ENCODE data around the gene KRTAP4-8. TPM values are rescaled to one million over a fixed set of nuclear protein-coding genes. Genes with fewer than 3 reads are reported as not detected.
"Not testable (repeated sequence)": the region's sequence is repeated elsewhere in the genome, so short reads cannot be mapped to it uniquely, and the experiment has no call there.

KRTAP4-8 gene
- total RNA-seq, 2 donors from 2014 or later: not detected

DNA sequence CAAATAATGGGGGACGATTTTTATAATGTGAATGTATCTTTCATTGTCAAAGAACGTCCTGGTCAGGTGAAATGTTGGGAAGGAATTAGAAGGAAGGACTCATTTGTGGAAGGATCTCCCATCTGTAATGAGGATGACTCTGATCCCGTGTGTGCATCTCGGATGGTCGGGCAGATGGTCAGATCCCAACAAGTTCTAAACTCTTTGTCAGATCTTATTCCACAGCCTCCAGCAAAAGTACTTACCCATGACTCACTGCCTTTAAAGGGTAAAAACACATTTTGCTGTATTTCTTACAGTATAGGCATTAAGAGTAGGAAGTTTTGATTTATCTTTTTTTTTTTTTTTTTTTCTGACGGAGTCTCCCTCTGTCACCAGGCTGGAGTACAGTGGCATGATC, 539 bp upstream of the KRTAP4-8 start:
- Mint-ChIP-seq H3K36me3 (ENCODE audit: low read depth) (no peaks in the 10 kb centered on the region), H3K27me3 (peaks cover 15% of the 10 kb centered on the region), H3K9me3 (no peaks in the 10 kb centered on the region), H3K4me3 (no peak overlapping the region), H3K4me1 (no peaks in the 10 kb centered on the region), H3K27ac (no peak overlapping the region)
- ATAC-seq (replicated peaks): no peak

DNA sequence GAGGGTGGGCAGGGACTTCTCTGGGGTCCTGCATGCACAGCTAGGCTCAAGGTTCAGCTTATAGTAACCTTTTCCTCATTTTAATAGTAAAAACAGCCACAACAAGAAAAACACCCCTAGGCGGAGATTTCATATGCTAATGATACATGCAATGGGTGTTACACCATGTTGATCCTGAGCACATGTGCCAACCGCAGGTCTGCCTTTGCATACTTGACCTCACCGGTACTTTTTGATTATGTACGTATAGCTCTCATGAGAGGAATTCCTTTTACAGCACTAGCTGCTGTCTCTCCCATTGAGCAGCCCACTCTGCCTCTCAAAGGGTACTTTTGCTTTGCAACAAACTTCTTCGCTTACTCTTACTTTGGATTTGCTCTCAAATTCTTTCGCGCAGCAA, 1.9 kb downstream of the KRTAP4-8 start:
- no peaks in the 10 kb centered on the region for H3K36me3 Mint-ChIP-seq (ENCODE audit: low read depth)
- peaks cover 15% of the 10 kb centered on the region for H3K27me3 Mint-ChIP-seq
- no peak overlapping the region for H3K4me3 Mint-ChIP-seq
- H3K9me3 Mint-ChIP-seq: no peaks in the 10 kb centered on the region
- ATAC-seq (replicated peaks): no peak
- H3K4me1 Mint-ChIP-seq: no peaks in the 10 kb centered on the region
- no peak overlapping the region for H3K27ac Mint-ChIP-seq

DNA sequence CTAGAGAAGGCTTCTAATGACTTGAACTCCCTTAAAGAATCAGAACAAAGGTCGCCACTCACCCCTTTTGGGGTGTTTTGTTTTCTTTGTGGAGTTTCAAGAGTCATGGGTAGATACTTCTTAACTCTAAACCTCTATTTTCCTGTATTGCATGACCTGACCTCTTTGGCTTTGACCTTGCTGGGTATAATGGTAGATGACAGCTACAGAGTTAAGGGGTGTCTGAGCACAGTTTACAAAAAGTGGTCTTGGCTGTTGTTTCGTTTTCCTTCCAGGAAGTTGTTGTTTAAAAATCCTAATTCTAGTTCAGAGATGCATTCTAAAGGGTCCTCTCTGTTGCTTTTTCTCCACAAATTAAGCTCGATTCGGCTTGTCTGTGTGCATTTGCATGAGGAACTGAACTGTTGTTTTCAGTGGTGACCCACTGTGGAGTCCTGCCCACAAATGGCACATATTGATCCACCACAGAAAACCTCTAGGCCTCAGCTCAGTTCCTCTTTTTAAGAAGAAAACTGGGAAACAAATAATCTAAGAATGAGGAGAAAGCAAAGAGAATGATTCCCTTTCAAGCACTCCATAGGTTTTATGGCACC, 9.1 kb downstream of the KRTAP4-8 start:
- not testable (repeated sequence) for H3K27ac Mint-ChIP-seq; H3K36me3 Mint-ChIP-seq (ENCODE audit: low read depth); H3K4me1 Mint-ChIP-seq; H3K9me3 Mint-ChIP-seq; ATAC-seq (replicated peaks); H3K4me3 Mint-ChIP-seq
- peaks cover 20% of the 10 kb centered on the region for H3K27me3 Mint-ChIP-seq

DNA sequence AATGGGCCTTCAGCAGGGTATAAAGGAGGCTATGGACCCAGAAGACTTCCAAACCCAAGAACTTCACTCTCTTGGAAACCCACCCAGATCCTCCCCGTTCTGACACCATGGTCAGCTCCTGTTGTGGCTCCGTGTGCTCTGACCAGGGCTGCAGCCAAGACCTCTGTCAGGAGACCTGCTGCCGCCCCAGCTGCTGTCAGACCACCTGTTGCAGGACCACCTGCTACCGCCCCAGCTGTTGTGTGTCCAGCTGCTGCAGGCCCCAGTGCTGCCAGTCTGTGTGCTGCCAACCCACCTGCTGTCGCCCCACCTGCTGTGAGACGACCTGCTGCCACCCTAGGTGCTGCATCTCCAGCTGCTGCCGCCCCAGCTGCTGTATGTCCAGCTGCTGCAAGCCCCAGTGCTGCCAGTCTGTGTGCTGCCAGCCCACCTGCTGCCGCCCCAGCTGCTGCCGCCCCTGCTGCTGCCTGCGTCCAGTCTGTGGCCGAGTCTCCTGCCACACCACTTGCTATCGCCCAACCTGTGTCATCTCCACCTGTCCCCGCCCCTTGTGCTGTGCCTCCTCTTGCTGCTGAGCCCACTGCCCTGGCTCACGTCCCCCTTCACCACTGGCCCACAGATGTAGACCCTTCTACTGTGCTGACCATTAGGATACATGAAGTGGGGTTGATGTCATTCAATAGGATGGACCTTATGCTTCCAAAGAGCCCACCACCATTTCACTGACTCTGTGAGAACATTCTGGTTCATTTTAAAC, 13.7 kb downstream of the KRTAP4-8 start, which contains the start of gene KRTAP4-7:
Gene KRTAP4-7, plus strand, starts transcription at position 51 of the 757 bp plus-strand sequence. Its CDS starts 57 bp downstream, at position 108.
- peaks cover 32% of the 10 kb centered on the region for H3K27me3 Mint-ChIP-seq
- H3K27ac Mint-ChIP-seq; H3K36me3 Mint-ChIP-seq (ENCODE audit: low read depth); ATAC-seq (replicated peaks); H3K4me1 Mint-ChIP-seq; H3K4me3 Mint-ChIP-seq; H3K9me3 Mint-ChIP-seq: not testable (repeated sequence)

DNA sequence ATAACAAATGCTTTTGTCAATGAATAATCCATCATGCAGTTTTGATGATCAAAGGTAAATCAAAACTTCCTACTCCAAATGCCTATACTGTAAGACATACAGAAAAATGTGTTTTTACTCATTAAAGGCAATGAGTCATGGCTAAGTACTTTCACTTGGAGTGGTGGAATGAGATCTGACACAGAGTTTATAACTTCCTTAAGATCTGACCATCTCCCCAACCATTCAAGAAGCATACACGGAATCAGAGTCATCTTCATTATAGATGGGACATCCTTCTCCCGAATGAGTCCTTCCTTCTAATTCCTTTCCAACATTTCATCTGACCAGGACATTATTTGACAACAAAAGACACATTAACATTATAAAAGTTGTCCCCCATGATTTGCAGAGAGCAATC, 14.5 kb downstream of the KRTAP4-8 start:
- H3K27ac Mint-ChIP-seq; H3K36me3 Mint-ChIP-seq (ENCODE audit: low read depth); H3K4me3 Mint-ChIP-seq; H3K4me1 Mint-ChIP-seq; H3K9me3 Mint-ChIP-seq: not testable (repeated sequence)
- H3K27me3 Mint-ChIP-seq: peaks cover 26% of the 10 kb centered on the region
- peak; percentile 61 for ATAC-seq (replicated peaks)

DNA sequence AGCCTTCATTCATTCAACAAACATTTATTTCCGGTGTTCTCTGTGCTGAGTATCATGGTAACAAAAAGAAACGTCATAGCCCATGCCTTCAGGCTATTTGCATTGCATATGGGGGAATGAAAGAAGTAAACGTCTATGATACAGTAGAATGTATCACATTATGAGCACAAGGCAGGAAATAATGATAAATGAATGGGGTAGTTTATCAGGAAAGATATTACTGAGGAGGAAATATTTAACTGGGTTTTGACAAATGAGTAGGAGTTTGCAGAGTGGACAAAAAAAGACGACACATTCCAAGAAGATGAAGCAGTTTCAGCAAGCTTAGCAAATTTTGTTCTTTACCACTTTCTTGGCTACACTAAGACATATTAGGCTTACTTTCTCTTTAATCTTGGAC, 15.3 kb downstream of the KRTAP4-8 start:
- no peak for ATAC-seq (replicated peaks)

DNA sequence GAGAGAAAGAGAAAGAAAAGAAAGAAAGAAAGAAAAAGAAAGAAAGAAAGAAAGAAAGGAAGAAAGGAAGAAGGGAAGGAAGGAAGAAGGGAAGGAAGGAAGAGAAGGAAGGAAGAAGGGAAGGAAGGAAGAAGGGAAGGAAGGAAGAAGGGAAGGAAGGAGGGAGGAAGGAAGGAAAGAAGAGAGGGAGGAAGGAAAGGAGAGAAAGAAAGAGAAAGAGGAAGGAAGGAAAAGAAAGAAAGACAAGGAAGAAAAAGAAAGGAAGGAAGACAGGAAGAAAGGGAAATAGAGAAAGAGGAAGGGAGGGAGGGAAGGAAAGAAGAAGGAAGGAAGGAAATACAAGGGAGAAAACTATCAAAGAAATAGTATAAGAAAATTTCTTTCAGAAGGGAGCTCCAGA, 21.2 kb downstream of the KRTAP4-8 start:
- no peaks in the 10 kb centered on the region for H3K4me1 Mint-ChIP-seq
- no peaks in the 10 kb centered on the region for H3K9me3 Mint-ChIP-seq
- H3K27me3 Mint-ChIP-seq: peaks cover 21% of the 10 kb centered on the region
- ATAC-seq (replicated peaks): no peak
- H3K36me3 Mint-ChIP-seq (ENCODE audit: low read depth): no peaks in the 10 kb centered on the region
- no peak overlapping the region for H3K4me3 Mint-ChIP-seq
- H3K27ac Mint-ChIP-seq: no peak overlapping the region

More for the DNA sequence above, 15.3 kb downstream of the KRTAP4-8 start:
- Mint-ChIP-seq H3K4me1 (no peaks in the 10 kb centered on the region), H3K36me3 (ENCODE audit: low read depth) (no peaks in the 10 kb centered on the region), H3K9me3 (no peaks in the 10 kb centered on the region), H3K4me3 (no peak overlapping the region), H3K27ac (no peak overlapping the region), H3K27me3 (peaks cover 24% of the 10 kb centered on the region)

DNA sequence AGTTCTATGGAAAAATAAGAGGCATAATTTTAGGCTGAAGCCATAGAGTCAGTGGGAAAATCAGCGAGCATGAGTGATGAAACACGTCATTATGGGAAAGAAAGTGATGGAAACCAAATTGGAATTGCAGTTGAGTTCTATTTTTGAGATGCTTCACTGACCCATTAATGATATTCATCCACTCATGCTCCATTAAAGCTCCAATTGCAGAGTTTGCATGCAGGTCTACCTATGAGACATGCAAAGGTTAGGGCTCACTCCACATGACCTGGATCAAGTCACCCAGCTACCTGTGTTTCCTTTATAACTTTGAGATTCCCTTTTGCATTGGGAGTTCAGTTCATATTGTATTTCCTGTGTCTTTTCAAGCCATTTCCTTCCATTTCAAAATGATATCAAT, 24.3 kb downstream of the KRTAP4-8 start:
- no peak for ATAC-seq (replicated peaks)
- no peak overlapping the region for H3K27ac Mint-ChIP-seq
- H3K9me3 Mint-ChIP-seq: no peaks in the 10 kb centered on the region
- H3K4me3 Mint-ChIP-seq: no peak overlapping the region
- H3K36me3 Mint-ChIP-seq (ENCODE audit: low read depth): no peaks in the 10 kb centered on the region
- no peaks in the 10 kb centered on the region for H3K4me1 Mint-ChIP-seq
- peaks cover 14% of the 10 kb centered on the region for H3K27me3 Mint-ChIP-seq

DNA sequence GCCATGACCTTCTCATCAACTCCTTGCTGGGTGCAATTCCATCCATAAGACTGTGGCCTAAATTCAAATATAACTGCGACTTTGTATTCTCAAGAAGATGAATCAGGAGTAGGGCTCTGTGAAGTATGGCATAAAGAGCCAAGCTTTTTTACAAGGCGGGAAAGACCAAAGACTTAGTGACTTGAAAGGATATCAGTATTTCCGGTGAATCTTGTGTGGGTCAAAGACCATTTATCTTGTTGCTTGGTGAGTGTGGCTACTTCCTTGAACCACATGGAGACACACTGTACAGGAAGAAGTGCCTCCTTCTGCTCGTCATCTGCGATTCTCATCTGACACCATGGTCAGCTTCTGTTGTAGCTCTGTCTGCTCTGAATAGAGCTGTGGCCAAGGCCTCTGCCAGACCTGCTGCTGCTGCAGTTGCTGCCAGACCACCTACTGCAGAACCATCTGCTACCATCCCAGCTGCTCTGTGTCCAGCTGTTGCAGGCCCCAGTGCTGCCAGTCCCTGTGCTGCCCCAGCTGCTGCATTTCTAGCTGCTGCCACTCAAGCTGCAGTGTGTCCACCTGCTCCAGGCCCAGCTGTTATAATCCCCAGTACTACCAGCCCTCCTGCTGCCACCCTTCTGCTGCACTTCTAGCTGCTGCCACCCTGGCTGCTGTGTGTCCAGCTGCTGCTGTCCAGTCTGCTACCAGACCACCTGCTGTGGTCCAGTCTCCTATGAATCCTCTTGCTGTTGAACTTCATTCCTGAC, 26.2 kb downstream of the KRTAP4-8 start:
- Mint-ChIP-seq H3K27me3 (peaks cover 14% of the 10 kb centered on the region), H3K4me1 (no peaks in the 10 kb centered on the region), H3K36me3 (ENCODE audit: low read depth) (no peaks in the 10 kb centered on the region), H3K9me3 (no peaks in the 10 kb centered on the region), H3K27ac (no peak overlapping the region), H3K4me3 (no peak overlapping the region)
- ATAC-seq (replicated peaks): no peak

DNA sequence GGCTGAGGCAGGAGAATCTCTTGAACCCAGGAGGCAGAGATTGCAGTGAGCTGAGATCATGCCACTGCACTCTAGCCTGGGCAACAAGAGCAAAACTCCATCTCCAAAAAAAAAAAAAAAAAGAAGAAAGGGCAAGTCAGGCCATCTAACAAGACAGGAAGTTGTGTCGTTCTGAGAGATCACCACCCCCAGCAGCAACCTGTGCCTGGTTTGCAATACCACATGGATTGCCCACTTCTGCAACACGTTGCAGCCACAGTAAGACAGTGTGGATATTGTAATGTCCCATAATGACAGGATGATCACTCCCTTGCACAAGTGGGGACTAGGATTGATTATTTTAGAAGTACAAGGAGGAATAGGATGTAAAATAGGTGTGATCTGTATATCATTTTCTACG, 28.9 kb downstream of the KRTAP4-8 start:
- ATAC-seq (replicated peaks): no peak
- H3K27ac Mint-ChIP-seq: no peak overlapping the region
- no peak overlapping the region for H3K4me3 Mint-ChIP-seq
- H3K27me3 Mint-ChIP-seq: no peaks in the 10 kb centered on the region
- H3K9me3 Mint-ChIP-seq: no peaks in the 10 kb centered on the region
- H3K4me1 Mint-ChIP-seq: peaks cover 5% of the 10 kb centered on the region
- H3K36me3 Mint-ChIP-seq (ENCODE audit: low read depth): no peaks in the 10 kb centered on the region

DNA sequence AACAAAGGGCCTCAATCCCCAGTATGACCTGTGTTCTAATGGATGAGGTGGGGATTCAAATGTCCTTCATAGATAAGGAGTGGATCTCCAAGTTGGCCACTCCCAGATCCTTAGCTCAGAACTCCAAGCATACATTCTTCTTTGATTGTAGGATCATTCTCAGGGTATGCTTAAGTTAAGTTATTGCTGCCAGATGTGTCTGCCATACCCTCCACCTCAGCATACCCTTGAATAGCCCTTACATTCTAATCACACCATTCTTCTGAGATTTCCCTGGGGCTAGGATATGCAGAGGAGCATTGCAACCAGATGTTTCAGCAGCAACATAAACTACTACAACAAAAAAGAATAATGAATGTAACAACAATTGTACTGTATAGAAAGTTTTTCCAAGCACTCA, 30.7 kb downstream of the KRTAP4-8 start:
- no peak for ATAC-seq (replicated peaks)
- Mint-ChIP-seq H3K9me3 (no peaks in the 10 kb centered on the region), H3K36me3 (ENCODE audit: low read depth) (no peaks in the 10 kb centered on the region), H3K4me1 (peaks cover 5% of the 10 kb centered on the region), H3K27ac (no peak overlapping the region), H3K4me3 (no peak overlapping the region), H3K27me3 (peaks cover 4% of the 10 kb centered on the region)

DNA sequence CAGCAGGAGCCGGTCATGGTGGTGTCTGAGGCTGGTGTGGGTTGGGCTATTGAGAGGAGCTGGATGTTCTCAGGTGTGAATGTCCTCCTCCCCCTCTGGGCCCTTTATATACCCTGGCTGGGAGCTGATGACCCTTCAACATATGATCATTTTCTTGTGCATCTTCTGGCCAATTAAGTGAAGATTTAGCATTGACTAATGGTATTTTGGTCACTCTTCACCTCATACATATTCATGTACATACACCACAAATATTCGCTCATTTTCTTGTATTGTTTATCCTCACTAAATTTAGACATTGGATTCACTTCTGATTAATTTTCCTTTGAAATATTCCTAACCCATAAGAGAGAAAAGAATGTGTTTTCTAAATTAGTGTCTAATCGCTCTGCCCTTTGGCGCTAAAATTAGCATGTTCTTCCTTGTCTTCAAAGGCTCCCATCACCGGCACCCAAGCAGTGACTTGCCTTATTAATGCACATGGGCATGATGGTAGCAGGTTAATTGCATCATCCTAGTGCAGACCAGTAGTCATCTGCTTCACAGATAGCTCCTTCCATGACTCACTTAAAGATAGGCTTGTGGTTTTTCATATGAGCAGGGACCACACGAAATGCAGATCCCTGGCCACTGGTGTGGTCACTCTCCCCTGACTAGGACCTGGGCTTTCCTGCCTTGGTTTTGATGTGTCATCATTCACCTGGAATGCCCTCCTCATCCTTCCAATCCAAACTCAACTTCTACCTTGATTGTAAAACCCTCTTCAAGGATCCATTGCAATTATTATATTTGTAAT, 31.9 kb downstream of the KRTAP4-8 start, which contains the start of gene KRTAP2-4:
Gene KRTAP2-4, minus strand, starts transcription at position 51 of the 796 bp plus-strand sequence. Its CDS starts 34 bp downstream, at position 17.
- Mint-ChIP-seq H3K4me3 (no peak within 1 kb of the TSS), H3K27ac (no peak within 1 kb of the TSS), H3K4me1 (peaks cover 5% of the 10 kb centered on the region), H3K36me3 (ENCODE audit: low read depth) (no peaks in the 10 kb centered on the region), H3K27me3 (peaks cover 12% of the 10 kb centered on the region), H3K9me3 (no peaks in the 10 kb centered on the region)
- ATAC-seq (replicated peaks): peak; percentile 44

DNA sequence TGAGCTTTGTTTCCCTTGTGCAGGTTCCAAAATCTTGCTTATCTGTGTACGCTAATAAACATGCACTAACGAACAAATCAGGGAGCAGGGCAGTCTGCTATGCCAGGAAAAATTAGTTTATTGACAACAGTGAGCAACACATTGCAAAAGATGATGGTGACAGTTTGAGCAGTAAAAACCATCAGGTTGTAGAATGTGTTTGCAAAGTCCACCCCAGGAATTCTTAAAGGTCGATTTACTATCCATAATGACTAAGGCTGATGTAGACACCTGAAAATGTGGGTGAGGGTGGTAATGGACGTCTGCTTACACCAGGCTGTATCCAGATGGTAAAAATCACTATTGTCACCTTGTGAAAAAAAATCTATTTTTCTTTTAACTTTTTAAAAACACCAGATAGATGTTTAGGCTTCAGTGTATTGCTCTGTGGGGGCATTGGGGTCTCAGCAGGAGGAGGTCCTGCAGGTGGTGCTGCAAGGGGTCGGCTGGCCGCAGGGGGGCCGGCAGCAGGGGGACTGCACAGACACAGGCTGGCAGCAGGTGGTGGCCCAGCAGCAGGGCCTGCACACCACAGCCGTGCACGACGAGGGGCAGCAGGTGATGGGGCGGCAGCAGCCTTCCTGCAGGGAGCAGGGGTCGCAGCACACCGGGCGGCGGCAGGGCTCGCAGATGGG, 32.8 kb downstream of the KRTAP4-8 start:
- H3K4me1 Mint-ChIP-seq; H3K36me3 Mint-ChIP-seq (ENCODE audit: low read depth); H3K4me3 Mint-ChIP-seq; H3K9me3 Mint-ChIP-seq; ATAC-seq (replicated peaks); H3K27ac Mint-ChIP-seq: not testable (repeated sequence)
- H3K27me3 Mint-ChIP-seq: peaks cover 20% of the 10 kb centered on the region

DNA sequence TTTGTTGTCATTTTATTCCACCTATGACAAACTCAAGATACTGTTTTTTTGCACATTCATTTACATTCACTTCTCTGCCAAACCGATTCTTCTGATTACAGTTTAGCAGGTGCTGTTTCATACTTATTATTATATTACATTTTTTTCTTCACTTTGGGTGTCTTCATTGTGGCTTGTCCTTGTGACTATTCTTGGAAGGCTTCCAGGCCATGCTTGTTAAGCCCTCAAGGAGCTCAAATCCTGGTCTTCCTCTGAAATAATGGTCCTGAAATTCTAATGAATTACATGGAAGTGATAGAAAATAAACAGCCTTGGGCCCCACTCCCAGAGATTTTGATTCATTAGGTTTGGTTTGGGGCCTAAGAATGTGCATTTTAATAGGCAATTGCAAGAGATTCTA, 33.6 kb downstream of the KRTAP4-8 start:
- Mint-ChIP-seq H3K4me1 (peaks cover 5% of the 10 kb centered on the region), H3K27ac (no peak overlapping the region), H3K9me3 (no peaks in the 10 kb centered on the region), H3K27me3 (peaks cover 23% of the 10 kb centered on the region), H3K36me3 (ENCODE audit: low read depth) (no peaks in the 10 kb centered on the region), H3K4me3 (no peak overlapping the region)
- no peak for ATAC-seq (replicated peaks)
